Calu3 (cell line): ENCODE results near the gene CDK6. TPM values are rescaled to one million over a fixed set of nuclear protein-coding genes. Genes with fewer than 3 reads are reported as not detected.

Experiments
- BruUV-seq: library from RNA; stranded (reverse); fragments of 400-500 nt; replicated peaks from 2 replicates; lab custom pipeline; 2021; lab: Mats Ljungman, UMichigan
- CTCF ChIA-PET: fragments of 300-600 bp; sonication (Branson Sonifier 250); formaldehyde crosslinking; loops from one replicate; lab custom pipeline; 2022; ENCODE audit warnings: antibody characterized with exemption; lab: Charles Lee
- DNase-seq: peaks from one replicate; pipeline ENCODE4 v3.0.0; 2022
- H3K27ac Mint-ChIP-seq: one replicate; pipeline ENCODE4 v1.8.0; 2022; ENCODE audit warnings: mixed read lengths; ENCODE audit not compliant: unreplicated experiment
- H3K27me3 Mint-ChIP-seq: one replicate; pipeline ENCODE4 v1.8.0; 2022; ENCODE audit warnings: mixed read lengths; ENCODE audit not compliant: unreplicated experiment
- H3K36me3 Mint-ChIP-seq: one replicate; pipeline ENCODE4 v1.8.0; 2022; ENCODE audit warnings: mild to moderate bottlenecking, moderate library complexity, mixed read lengths; ENCODE audit not compliant: insufficient read depth, unreplicated experiment
- H3K4me1 Mint-ChIP-seq: one replicate; pipeline ENCODE4 v1.8.0; 2022; ENCODE audit warnings: mild to moderate bottlenecking, low read depth, mixed read lengths; ENCODE audit not compliant: unreplicated experiment
- H3K4me3 Mint-ChIP-seq: one replicate; pipeline ENCODE4 v1.8.0; 2022; ENCODE audit warnings: mild to moderate bottlenecking, low read depth, moderate library complexity, mixed read lengths; ENCODE audit not compliant: unreplicated experiment
- H3K9me3 Mint-ChIP-seq: one replicate; pipeline ENCODE4 v1.8.0; 2022; ENCODE audit warnings: low read depth, mixed read lengths; ENCODE audit not compliant: unreplicated experiment
- intact Hi-C: fragments of 100-400 bp; cut with micrococcal nuclease; formaldehyde crosslinking; loops from one replicate; pipeline ENCODE4 v1.10.0; 2022; ENCODE audit not compliant: unreplicated experiment
- total RNA-seq: library from RNA; stranded (reverse); gene quantifications from 2 replicates; pipeline ENCODE4 v1.2.3, GENCODE V29; 2022
- TF ChIP-seq, protein P1 (sequence below): fragments of 200-600 bp; IDR thresholded peaks from one replicate; pipeline ENCODE4 v1.8.0; 2022; ENCODE audit warnings: antibody characterized with exemption; ENCODE audit not compliant: unreplicated experiment

Gene CDK6
- total RNA-seq, 1 experiment from 2014 or later: 87.9 TPM

DNA sequence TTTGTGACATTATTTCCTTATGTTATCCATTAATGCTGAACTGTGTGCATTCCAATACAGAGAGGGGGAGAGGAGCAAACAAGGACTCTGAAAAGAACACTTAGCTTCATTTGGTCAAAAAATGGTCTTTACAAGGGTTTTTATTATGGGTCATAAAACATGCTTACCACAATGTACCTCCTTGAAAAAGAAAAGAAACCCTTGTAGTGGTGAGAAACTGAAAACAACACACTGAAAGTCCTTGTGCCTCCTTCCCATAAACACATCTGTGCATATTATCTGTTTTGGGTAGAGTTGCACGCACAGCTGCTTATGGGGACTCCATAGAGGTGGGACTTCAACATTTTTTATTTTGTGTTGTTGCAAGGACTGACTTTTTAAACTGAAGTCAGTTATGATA is 98.7 kb downstream of the CDK6 start:
- no peak overlapping the region for H3K27ac Mint-ChIP-seq
- H3K9me3 Mint-ChIP-seq: peaks cover 4% of the 10 kb centered on the region
- DNase-seq: no peak
- H3K4me1 Mint-ChIP-seq: peaks cover 56% of the 10 kb centered on the region
- CTCF ChIA-PET: no interaction called here
- peaks cover 29% of the 10 kb centered on the region for H3K36me3 Mint-ChIP-seq
- intact Hi-C loops: no loop called here
- no TSS peak for BruUV-seq
- H3K27me3 Mint-ChIP-seq: no peaks in the 10 kb centered on the region
- H3K4me3 Mint-ChIP-seq: no peak overlapping the region
- TF ChIP-seq, protein P1, sequence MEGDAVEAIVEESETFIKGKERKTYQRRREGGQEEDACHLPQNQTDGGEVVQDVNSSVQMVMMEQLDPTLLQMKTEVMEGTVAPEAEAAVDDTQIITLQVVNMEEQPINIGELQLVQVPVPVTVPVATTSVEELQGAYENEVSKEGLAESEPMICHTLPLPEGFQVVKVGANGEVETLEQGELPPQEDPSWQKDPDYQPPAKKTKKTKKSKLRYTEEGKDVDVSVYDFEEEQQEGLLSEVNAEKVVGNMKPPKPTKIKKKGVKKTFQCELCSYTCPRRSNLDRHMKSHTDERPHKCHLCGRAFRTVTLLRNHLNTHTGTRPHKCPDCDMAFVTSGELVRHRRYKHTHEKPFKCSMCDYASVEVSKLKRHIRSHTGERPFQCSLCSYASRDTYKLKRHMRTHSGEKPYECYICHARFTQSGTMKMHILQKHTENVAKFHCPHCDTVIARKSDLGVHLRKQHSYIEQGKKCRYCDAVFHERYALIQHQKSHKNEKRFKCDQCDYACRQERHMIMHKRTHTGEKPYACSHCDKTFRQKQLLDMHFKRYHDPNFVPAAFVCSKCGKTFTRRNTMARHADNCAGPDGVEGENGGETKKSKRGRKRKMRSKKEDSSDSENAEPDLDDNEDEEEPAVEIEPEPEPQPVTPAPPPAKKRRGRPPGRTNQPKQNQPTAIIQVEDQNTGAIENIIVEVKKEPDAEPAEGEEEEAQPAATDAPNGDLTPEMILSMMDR: no peak

DNA sequence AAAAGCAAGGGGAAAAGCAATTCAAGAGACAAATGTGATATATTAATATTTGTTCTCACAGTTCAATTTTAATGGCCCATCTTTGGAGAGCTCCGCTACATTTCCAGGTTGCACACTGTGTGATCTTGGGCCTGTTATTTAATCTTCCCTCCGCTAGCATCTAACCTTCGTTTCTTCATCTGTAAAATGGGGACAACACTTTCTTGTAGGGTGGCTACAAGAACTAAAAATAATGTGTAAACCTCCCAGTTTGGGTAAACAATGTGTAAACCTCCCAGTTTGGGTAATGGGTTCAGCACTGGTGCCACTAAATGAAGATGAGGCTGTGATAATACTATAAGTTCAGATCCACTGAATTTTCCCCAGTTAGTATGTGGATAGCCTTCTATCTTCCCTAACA is 99.5 kb downstream of the CDK6 start:
- Mint-ChIP-seq H3K9me3 (peaks cover 4% of the 10 kb centered on the region), H3K27me3 (no peaks in the 10 kb centered on the region), H3K36me3 (peaks cover 29% of the 10 kb centered on the region), H3K4me3 (no peak overlapping the region), H3K4me1 (peaks cover 56% of the 10 kb centered on the region), H3K27ac (no peak overlapping the region)
- no peak for DNase-seq
- intact Hi-C loops: no loop called here
- TF ChIP-seq, protein P1: no peak
- CTCF ChIA-PET: no interaction called here
- no TSS peak for BruUV-seq

DNA sequence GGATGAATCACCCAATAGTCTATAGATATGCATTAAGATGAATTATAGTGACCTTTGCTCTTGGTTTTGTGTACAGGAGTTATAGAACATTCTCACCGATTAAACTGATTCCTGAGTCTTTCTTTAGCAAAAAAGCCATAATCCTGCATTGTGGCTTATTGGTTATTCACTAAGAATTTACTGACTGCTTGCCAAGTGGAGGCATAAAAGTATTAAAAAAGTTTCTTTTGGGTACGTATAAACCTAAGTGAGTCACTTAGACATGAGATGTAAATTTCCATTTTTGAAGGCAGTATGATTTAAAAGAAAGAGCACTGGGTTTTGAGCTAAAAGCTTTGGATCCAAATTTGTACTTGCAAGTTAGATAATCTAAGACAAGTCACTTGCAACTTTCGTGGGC is 100.7 kb downstream of the CDK6 start:
- Mint-ChIP-seq H3K27ac (no peak overlapping the region), H3K4me3 (no peak overlapping the region), H3K4me1 (peaks cover 52% of the 10 kb centered on the region), H3K9me3 (peaks cover 4% of the 10 kb centered on the region), H3K36me3 (peaks cover 23% of the 10 kb centered on the region), H3K27me3 (no peaks in the 10 kb centered on the region)
- intact Hi-C loops: no loop called here
- CTCF ChIA-PET: no interaction called here
- DNase-seq: no peak
- TF ChIP-seq, protein P1: no peak
- no TSS peak for BruUV-seq

DNA sequence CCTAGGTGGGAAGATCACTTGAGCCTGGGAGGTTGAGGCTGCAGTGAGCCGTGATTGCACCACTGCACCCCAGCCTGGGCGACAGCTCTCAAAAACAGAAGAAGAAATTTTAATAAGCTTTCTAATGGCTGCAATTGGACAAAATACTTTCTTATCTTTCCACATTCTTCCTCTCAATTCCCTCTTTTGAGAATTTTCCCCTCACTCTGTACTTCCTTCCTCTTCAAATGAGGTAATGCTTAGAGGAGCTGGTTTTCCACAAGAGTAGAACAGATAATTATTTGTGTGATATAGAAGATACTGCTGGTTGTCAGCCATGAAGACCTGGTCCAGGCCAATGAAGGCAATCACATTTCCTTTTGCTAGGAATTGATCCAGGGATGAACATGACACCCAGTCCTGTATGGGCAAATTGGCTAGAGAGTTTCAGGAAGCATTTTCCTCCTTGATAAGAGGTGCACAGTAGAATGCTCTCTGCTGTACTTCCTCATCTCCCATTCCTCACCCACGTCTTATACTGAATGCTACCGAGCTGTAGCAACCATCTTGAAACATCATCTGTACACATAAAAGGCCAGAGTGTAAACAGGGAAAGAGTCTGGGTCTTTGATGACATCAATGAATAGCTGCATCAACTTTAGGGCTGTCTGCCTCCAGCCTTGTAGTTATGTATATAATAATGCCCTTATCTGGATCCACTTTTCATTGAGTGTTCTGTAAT is 103.9 kb downstream of the CDK6 start:
- no peak overlapping the region for H3K4me3 Mint-ChIP-seq
- BruUV-seq: no TSS peak
- intact Hi-C loops: no loop called here
- H3K4me1 Mint-ChIP-seq: peaks cover 30% of the 10 kb centered on the region
- peaks cover 11% of the 10 kb centered on the region for H3K36me3 Mint-ChIP-seq
- CTCF ChIA-PET: no interaction called here
- H3K27me3 Mint-ChIP-seq: no peaks in the 10 kb centered on the region
- TF ChIP-seq, protein P1: no peak
- no peak overlapping the region for H3K27ac Mint-ChIP-seq
- H3K9me3 Mint-ChIP-seq: peaks cover 2% of the 10 kb centered on the region
- DNase-seq: no peak
